Right atrium auricular region (tissue), 2 donors: ENCODE results near the gene ALOX5AP. TPM values are rescaled to one million over a fixed set of nuclear protein-coding genes. Genes with fewer than 3 reads are reported as not detected.

Experiments
- DNase-seq: peaks from one replicate; pipeline ENCODE4 v3.0.0-alpha.2; 2019; ENCODE audit warnings: low spot score
- H3K27ac ChIP-seq, 2 donors: fragments of 200-600 bp; sonication (generic); 1 replicate in 1 of 2; 2 replicates in 1 of 2; pipeline ENCODE4 v1.5.1; 2016 to 2019
- H3K27me3 ChIP-seq, 2 donors: fragments of 200-600 bp; sonication (generic); one replicate each; pipeline versions ENCODE4 v1.5.1 to v1.6.0; 2017 to 2019
- H3K36me3 ChIP-seq: fragments of 200-600 bp; sonication (generic); one replicate; pipeline ENCODE4 v1.5.1; 2016
- H3K4me1 ChIP-seq, 2 donors: fragments of 200-600 bp; sonication (generic); one replicate each; pipeline versions ENCODE4 v1.5.1 to v1.6.0; 2017 to 2019
- H3K4me3 ChIP-seq, 2 donors: fragments of 200-600 bp; sonication (generic); 1 replicate in 1 of 2; 2 replicates in 1 of 2; pipeline ENCODE4 v1.5.1; 2017 to 2019; ENCODE audit warnings: mild to moderate bottlenecking in 1 of 2, moderate library complexity in 1 of 2
- H3K9me3 ChIP-seq, 2 donors: fragments of 200-600 bp; sonication (generic); one replicate each; pipeline ENCODE4 v1.5.1; 2019
- total RNA-seq, 2 donors: library from RNA; depleted of rRNA; stranded (reverse); fragments of >200 nt; gene quantifications; one replicate each; pipeline ENCODE4 v1.1.0, GENCODE V29; 2016
- TF ChIP-seq, protein P1 (sequence below), 2 donors: fragments of 200-600 bp; sonication (generic); IDR thresholded peaks; one replicate each; pipeline ENCODE4 v1.5.1; 2019; ENCODE audit warnings: antibody characterized with exemption in 2 of 2

The ALOX5AP gene
- total RNA-seq, 2 donors from 2014 or later = 7.4 to 41.4 TPM

DNA sequence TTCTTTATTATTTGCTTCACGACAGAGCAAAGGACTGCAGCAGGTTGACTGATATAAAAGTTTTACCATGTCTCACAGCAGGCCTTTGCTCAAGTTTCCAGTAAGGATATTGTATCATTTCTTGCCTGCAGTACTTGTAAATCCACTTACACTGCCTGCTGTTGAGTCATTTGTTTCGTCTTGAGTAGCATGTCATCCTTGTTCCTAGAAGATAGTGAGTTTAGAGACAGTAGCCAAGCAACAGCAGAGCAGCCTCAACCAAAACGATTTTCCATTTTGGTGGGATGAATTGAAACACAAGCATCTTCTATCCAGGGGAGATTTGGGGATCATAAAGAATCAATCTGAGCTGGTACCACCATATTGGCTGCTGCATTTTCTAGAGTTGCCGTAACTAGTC is 24.0 kb upstream of the ALOX5AP start:
- Histone ChIP-seq H3K27me3 (no peaks in the 10 kb centered on the region), H3K9me3 (no peaks in the 10 kb centered on the region), H3K27ac (no peak overlapping the region), H3K36me3 (no peaks in the 10 kb centered on the region), H3K4me1 (peaks cover 0 to 4% of the 10 kb centered on the region in 2 donors), H3K4me3 (no peak overlapping the region)
- TF ChIP-seq, protein P1, sequence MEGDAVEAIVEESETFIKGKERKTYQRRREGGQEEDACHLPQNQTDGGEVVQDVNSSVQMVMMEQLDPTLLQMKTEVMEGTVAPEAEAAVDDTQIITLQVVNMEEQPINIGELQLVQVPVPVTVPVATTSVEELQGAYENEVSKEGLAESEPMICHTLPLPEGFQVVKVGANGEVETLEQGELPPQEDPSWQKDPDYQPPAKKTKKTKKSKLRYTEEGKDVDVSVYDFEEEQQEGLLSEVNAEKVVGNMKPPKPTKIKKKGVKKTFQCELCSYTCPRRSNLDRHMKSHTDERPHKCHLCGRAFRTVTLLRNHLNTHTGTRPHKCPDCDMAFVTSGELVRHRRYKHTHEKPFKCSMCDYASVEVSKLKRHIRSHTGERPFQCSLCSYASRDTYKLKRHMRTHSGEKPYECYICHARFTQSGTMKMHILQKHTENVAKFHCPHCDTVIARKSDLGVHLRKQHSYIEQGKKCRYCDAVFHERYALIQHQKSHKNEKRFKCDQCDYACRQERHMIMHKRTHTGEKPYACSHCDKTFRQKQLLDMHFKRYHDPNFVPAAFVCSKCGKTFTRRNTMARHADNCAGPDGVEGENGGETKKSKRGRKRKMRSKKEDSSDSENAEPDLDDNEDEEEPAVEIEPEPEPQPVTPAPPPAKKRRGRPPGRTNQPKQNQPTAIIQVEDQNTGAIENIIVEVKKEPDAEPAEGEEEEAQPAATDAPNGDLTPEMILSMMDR (IDR thresholded peaks at IDR 0.05) = no peak
- no peak for DNase-seq

DNA sequence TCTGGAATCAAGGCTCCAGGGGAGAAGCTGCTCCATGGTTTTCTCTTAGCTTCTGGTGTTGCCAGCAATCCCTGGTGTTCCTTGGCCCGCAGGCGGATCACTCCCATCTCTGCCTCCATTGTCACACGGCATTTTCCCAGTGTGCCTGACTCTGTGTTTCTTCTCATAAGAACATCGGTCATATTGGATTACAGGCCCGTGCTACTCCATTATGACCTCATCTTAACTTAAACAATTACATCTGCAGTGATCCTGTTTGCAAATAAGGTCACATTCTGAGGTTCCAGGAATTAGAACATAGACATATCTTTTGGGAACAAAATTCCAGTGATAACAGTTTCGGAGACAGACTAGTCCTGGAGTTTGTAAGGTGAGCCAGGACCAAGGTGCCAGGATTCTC is 23.5 kb upstream of the ALOX5AP start:
- no peak overlapping the region for H3K4me3 ChIP-seq
- no peak for DNase-seq
- H3K27me3 ChIP-seq = no peaks in the 10 kb centered on the region
- TF ChIP-seq, protein P1 (IDR thresholded peaks at IDR 0.05) = no peak
- H3K4me1 ChIP-seq = peaks cover 0 to 4% of the 10 kb centered on the region in 2 donors
- no peak overlapping the region for H3K27ac ChIP-seq
- no peaks in the 10 kb centered on the region for H3K9me3 ChIP-seq
- no peaks in the 10 kb centered on the region for H3K36me3 ChIP-seq

DNA sequence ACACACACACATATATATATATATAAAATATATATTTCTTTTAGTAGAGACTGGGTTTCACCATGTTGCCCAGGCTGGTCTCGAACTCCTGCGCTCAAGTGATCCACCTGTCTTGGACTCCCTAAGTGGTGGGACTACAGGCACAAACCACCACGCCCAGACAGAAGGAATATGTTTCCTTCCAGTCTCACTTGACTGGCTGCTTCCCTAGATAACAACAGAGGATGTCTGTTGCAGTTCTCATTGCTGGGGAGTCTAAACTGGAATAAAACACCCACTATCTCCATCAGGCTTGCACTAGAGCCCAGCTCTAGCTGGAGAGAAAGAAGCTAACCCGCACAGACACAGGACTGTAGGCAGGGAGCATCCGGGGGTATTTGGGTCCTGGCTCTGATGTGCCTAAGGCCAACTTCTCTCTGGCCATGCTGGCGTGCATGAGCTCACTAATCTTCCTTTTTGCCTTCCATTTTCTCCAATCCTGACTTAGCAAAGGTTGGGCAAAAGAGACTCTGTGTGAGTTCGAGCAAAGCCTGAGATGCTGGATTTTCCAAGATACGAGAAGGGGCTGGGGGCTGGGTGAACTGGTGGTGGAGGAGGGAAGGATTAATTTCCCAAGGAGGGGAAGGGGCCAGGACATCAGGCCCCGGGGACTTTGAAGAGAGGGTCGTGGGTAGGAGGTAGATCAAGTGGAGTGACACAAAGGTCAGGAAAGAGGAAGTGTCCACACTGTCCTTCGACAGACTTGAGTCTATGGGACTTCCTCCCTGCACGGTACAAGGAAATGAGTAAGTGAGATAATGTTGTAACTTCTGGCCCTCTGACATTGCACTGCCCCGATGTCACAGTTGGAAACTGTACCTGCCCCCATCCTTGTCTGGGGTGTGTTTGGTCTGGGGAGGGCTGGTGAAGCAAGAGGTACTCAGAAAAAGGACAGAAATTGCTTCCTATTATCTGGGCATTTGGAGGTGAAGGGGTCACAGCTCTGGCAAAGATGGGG is 22.5 kb upstream of the ALOX5AP start:
- peak; percentile 79 for DNase-seq
- Histone ChIP-seq H3K27ac (peak overlapping the region in 1 of 2 donors; percentile 22), H3K4me1 (peaks cover 0 to 4% of the 10 kb centered on the region in 2 donors), H3K27me3 (no peaks in the 10 kb centered on the region), H3K4me3 (no peak overlapping the region), H3K36me3 (no peaks in the 10 kb centered on the region), H3K9me3 (no peaks in the 10 kb centered on the region)
- TF ChIP-seq, protein P1 (IDR thresholded peaks at IDR 0.05) = no peak

DNA sequence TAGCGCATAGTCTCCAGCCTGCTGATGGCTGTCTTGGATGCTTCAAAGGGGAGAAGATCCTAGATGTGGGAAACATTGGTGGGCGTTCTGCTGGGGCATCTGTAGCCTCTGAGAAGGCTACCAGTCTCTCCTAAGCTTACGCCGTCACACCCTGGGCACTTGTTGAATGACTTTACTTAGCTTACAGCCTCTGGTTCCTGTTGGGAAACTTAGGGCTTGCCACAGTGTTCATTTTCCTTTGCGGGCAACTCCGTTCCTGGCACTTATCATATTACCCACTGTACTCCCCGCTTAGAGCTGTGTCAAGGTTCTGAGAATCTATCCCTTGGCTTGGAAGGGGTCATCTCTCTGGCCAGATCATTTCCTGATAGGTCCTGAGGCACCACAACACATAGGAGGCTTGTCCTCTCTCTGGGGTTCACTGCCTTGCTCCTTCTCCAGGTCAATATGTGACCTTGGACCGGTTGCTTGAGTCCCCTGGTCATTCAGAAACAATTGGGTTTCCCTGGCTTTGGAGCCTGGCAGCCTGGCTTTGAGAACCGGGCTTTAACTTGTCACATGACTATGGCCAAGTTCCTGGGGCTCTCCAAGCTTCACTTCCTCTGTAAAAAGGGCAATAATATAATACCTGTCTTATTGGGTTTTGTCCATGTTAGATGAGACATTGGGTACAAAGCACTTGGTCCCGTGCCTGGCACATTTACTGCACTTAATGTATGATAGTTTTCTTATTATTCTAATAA is 20.5 kb upstream of the ALOX5AP start:
- TF ChIP-seq, protein P1 (IDR thresholded peaks at IDR 0.05) = no peak
- Histone ChIP-seq H3K27me3 (no peaks in the 10 kb centered on the region), H3K4me3 (no peak overlapping the region), H3K9me3 (no peaks in the 10 kb centered on the region), H3K36me3 (no peaks in the 10 kb centered on the region), H3K4me1 (peaks cover 0 to 4% of the 10 kb centered on the region in 2 donors), H3K27ac (no peak overlapping the region)
- DNase-seq = no peak

DNA sequence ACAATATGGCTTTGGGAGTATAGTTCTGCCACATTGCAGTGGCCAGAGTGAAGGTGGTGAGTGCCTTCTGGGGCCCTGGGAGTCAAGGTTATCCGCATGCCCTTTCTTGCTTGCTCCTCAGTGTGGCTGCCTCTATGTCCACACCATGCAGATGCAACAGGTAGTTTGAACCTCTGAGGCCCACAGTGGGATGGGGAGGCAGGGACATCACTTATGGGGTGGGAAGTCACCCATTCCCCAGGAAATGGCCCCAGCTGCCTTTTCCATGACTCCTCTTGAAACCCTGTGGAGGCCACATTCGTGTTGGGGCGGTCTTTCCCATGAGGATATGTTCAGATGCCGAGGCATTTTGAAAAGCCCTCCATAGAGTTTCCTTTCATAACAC is 20.0 kb upstream of the ALOX5AP start:
- no peak overlapping the region for H3K27ac ChIP-seq
- no peaks in the 10 kb centered on the region for H3K36me3 ChIP-seq
- peaks cover 0 to 4% of the 10 kb centered on the region in 2 donors for H3K4me1 ChIP-seq
- H3K27me3 ChIP-seq = no peaks in the 10 kb centered on the region
- TF ChIP-seq, protein P1 (IDR thresholded peaks at IDR 0.05) = no peak
- DNase-seq = no peak
- H3K4me3 ChIP-seq = no peak overlapping the region
- H3K9me3 ChIP-seq = no peaks in the 10 kb centered on the region
